KMS-11 (cell line): ENCODE data around the gene ACOXL.

Source experiments
- H2AFZ ChIP-seq: fragments of 200-600 bp; sonication (generic); 2 replicates; pipeline ENCODE4 v1.6.1; 2016; ENCODE audit warnings: antibody characterized with exemption, mixed run types, low read depth
- H3K27ac ChIP-seq: fragments of 200-600 bp; sonication (generic); 2 replicates; pipeline ENCODE4 v1.6.1; 2016; ENCODE audit warnings: mild to moderate bottlenecking, mixed run types
- H3K27me3 ChIP-seq: fragments of 200-600 bp; sonication (generic); 2 replicates; pipeline ENCODE4 v1.6.1; 2017; ENCODE audit warnings: mild to moderate bottlenecking, low read depth, mixed run types, moderate library complexity; ENCODE audit not compliant: insufficient read depth
- H3K36me3 ChIP-seq: fragments of 200-600 bp; sonication (generic); 2 replicates; pipeline ENCODE4 v1.6.1; 2017; ENCODE audit warnings: mild to moderate bottlenecking, mixed run types; ENCODE audit not compliant: insufficient read depth
- H3K4me1 ChIP-seq: fragments of 200-600 bp; sonication (generic); 2 replicates; pipeline ENCODE4 v1.6.1; 2016; ENCODE audit warnings: mild to moderate bottlenecking, low read depth, mixed run types; ENCODE audit not compliant: poor library complexity, severe bottlenecking
- H3K4me2 ChIP-seq: fragments of 200-600 bp; sonication (generic); 2 replicates; pipeline ENCODE4 v1.7.0; 2016; ENCODE audit warnings: mild to moderate bottlenecking, mixed run types
- H3K4me3 ChIP-seq: fragments of 200-600 bp; sonication (generic); IDR thresholded peaks from 2 replicates; pipeline ENCODE4 v1.6.1; 2017; ENCODE audit warnings: low read depth, low read length, mixed read lengths; ENCODE audit not compliant: insufficient read depth
- H3K79me2 ChIP-seq: fragments of 200-600 bp; sonication (generic); 2 replicates; pipeline ENCODE4 v1.6.1; 2016; ENCODE audit warnings: low read depth, mixed run types; ENCODE audit not compliant: insufficient read depth
- H3K9ac ChIP-seq: fragments of 200-600 bp; sonication (generic); 2 replicates; pipeline ENCODE4 v1.6.1; 2016; ENCODE audit warnings: mild to moderate bottlenecking, mixed run types
- H4K20me1 ChIP-seq: fragments of 200-600 bp; sonication (generic); 2 replicates; pipeline ENCODE4 v1.6.1; 2016; ENCODE audit warnings: mild to moderate bottlenecking, mixed run types; ENCODE audit not compliant: insufficient read depth
- CTCF ChIP-seq: fragments of 200-600 bp; sonication (generic); conservative IDR thresholded peaks from 2 replicates; pipeline ENCODE4 v1.6.1; 2017; ENCODE audit warnings: low read depth, mild to moderate bottlenecking, antibody characterized with exemption, low read length, moderate library complexity, mixed read lengths

ACOXL gene

GRCh38 chr2:110843496-110843895 is 111.1 kb downstream of the ACOXL start:
- H3K4me3 ChIP-seq, result no peak overlapping the region
- peaks cover 22% of the 10 kb centered on the region for H3K4me1 ChIP-seq
- H3K9ac ChIP-seq, result no peak overlapping the region
- H3K36me3 ChIP-seq, result no peaks in the 10 kb centered on the region
- no peaks in the 10 kb centered on the region for H3K79me2 ChIP-seq
- no peak overlapping the region for H3K4me2 ChIP-seq
- no peak overlapping the region for H2AFZ ChIP-seq
- no peak overlapping the region for H3K27ac ChIP-seq
- no peaks in the 10 kb centered on the region for H4K20me1 ChIP-seq
- H3K27me3 ChIP-seq, result no peaks in the 10 kb centered on the region
- TF ChIP-seq CTCF, result no peak

GRCh38 chr2:110843959-110844510 is 111.7 kb downstream of the ACOXL start:
- no peak overlapping the region for H3K4me3 ChIP-seq
- no peak overlapping the region for H2AFZ ChIP-seq
- peaks cover 22% of the 10 kb centered on the region for H3K4me1 ChIP-seq
- no peak overlapping the region for H3K27ac ChIP-seq
- no peak overlapping the region for H3K9ac ChIP-seq
- no peak overlapping the region for H3K4me2 ChIP-seq
- no peaks in the 10 kb centered on the region for H3K79me2 ChIP-seq
- no peaks in the 10 kb centered on the region for H3K36me3 ChIP-seq
- no peak for TF ChIP-seq CTCF
- no peaks in the 10 kb centered on the region for H4K20me1 ChIP-seq
- H3K27me3 ChIP-seq, result no peaks in the 10 kb centered on the region

- Histone ChIP-seq H3K4me3 (no peak overlapping the region), H4K20me1 (no peaks in the 10 kb centered on the region), H3K36me3 (no peaks in the 10 kb centered on the region), H3K4me2 (no peak overlapping the region), H3K9ac (no peak overlapping the region), H3K4me1 (peaks cover 17% of the 10 kb centered on the region), H2AFZ (no peak overlapping the region), H3K79me2 (no peaks in the 10 kb centered on the region), H3K27me3 (no peaks in the 10 kb centered on the region), H3K27ac (no peak overlapping the region)
- TF ChIP-seq CTCF, result no peak
These were observed 115.3 kb downstream of the ACOXL start for GRCh38 chr2:110847651-110848050.

- Histone ChIP-seq H3K79me2 (no peaks in the 10 kb centered on the region), H3K27ac (no peak overlapping the region), H3K36me3 (no peaks in the 10 kb centered on the region), H3K27me3 (no peaks in the 10 kb centered on the region), H3K9ac (no peak overlapping the region), H3K4me2 (no peak overlapping the region), H3K4me1 (peaks cover 15% of the 10 kb centered on the region), H3K4me3 (no peak overlapping the region), H4K20me1 (no peaks in the 10 kb centered on the region), H2AFZ (no peak overlapping the region)
- TF ChIP-seq CTCF, result no peak
These were observed 115.7 kb downstream of the ACOXL start for GRCh38 chr2:110848071-110848470.
